ENCODE measurements around the gene CHST3. TPM values are rescaled to one million over a fixed set of nuclear protein-coding genes. Genes with fewer than 3 reads are reported as not detected.

Gene CHST3
- total and polyA plus RNA-seq, 10 of the 15 experiments (the other 5 are each of a cell fraction or from before 2014, with no cell fraction given): 0.03 to 0.50 (median 0.05) TPM; not detected in 2

DNA sequence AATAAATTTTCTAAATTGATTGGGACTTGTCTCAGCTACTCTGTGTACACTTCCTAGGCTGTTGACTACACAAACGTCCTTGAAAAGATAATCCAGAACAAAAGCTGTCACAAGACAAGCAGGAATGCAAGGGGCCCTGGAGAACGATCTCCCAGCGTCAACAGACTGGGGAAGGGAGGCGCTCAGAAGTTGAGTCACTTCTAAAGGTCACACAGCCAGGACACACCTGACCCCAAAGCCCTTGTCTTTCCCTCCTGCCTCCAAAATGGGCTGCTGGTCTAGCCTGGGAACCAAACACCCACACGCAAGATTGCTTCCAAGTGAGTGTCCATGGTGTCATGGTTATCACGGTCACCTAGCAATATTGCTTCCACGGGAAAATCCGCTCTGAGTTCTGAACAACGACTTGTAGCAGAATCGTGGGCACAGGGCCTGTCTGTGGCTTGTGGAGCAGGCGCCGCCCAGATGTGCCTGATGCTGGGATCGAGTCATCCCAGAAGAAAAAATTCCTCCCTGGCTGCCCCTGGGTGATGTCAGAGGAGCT is 74.3 kb downstream of the CHST3 start:
- FAIRE-seq: no peak

More for the DNA sequence above, 74.3 kb downstream of the CHST3 start:
- TF ChIP-seq STAT3 (IDR thresholded peaks at IDR 0.05; ENCODE audit: low read depth, low read length) (no peak), NBN (IDR thresholded peaks at IDR 0.05) (no peak), CHD2 (IDR thresholded peaks at IDR 0.05; ENCODE audit: borderline replicate concordance, low read depth, low read length) (no peak), ATF7 (IDR thresholded peaks at IDR 0.05; ENCODE audit: low read depth) (no peak), TBL1XR1 (IDR thresholded peaks at IDR 0.05; ENCODE audit: low read depth, low read length) (no peak), HDAC2 (IDR thresholded peaks at IDR 0.05) (no peak), NFYB (IDR thresholded peaks at IDR 0.05; ENCODE audit: insufficient read depth, low read depth, low read length) (no peak), CHD4 (IDR thresholded peaks at IDR 0.05) (no peak), CREM (IDR thresholded peaks at IDR 0.05; ENCODE audit: low read depth) (no peak), MYB (IDR thresholded peaks at IDR 0.05; ENCODE audit: borderline replicate concordance, low read depth, low read length) (no peak)
- TF ChIP-seq, protein P1, sequence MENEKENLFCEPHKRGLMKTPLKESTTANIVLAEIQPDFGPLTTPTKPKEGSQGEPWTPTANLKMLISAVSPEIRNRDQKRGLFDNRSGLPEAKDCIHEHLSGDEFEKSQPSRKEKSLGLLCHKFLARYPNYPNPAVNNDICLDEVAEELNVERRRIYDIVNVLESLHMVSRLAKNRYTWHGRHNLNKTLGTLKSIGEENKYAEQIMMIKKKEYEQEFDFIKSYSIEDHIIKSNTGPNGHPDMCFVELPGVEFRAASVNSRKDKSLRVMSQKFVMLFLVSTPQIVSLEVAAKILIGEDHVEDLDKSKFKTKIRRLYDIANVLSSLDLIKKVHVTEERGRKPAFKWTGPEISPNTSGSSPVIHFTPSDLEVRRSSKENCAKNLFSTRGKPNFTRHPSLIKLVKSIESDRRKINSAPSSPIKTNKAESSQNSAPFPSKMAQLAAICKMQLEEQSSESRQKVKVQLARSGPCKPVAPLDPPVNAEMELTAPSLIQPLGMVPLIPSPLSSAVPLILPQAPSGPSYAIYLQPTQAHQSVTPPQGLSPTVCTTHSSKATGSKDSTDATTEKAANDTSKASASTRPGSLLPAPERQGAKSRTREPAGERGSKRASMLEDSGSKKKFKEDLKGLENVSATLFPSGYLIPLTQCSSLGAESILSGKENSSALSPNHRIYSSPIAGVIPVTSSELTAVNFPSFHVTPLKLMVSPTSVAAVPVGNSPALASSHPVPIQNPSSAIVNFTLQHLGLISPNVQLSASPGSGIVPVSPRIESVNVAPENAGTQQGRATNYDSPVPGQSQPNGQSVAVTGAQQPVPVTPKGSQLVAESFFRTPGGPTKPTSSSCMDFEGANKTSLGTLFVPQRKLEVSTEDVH (IDR thresholded peaks at IDR 0.05; ENCODE audit: low read depth, partially characterized antibody): no peak
- TF ChIP-seq, protein P2, sequence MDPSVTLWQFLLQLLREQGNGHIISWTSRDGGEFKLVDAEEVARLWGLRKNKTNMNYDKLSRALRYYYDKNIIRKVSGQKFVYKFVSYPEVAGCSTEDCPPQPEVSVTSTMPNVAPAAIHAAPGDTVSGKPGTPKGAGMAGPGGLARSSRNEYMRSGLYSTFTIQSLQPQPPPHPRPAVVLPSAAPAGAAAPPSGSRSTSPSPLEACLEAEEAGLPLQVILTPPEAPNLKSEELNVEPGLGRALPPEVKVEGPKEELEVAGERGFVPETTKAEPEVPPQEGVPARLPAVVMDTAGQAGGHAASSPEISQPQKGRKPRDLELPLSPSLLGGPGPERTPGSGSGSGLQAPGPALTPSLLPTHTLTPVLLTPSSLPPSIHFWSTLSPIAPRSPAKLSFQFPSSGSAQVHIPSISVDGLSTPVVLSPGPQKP (IDR thresholded peaks at IDR 0.05; ENCODE audit: low read depth, low read length): no peak
- Histone ChIP-seq H4K20me1 (ENCODE audit: control insufficient read depth, insufficient read depth) (no peaks in the 10 kb centered on the region), H3K27ac (ENCODE audit: control insufficient read depth, insufficient read depth) (no peak overlapping the region), H3K36me3 (ENCODE audit: control insufficient read depth in 2 of 2, insufficient read depth in 2 of 2, low read length in 1 of 2) (no peaks in the 10 kb centered on the region), H3K27me3 (replicated peaks in 1 of 2; ENCODE audit: control insufficient read depth in 2 of 2, insufficient read depth in 2 of 2, low read length in 1 of 2) (no peaks in the 10 kb centered on the region), H3K9ac (ENCODE audit: control insufficient read depth, insufficient read depth, low read length) (no peak overlapping the region), H3K9me3 (replicated peaks; ENCODE audit: control insufficient read depth, insufficient read depth, low read length) (no peaks in the 10 kb centered on the region), H3K4me3 (no peak overlapping the region), H3K79me2 (ENCODE audit: control insufficient read depth, insufficient read depth, low read length) (no peaks in the 10 kb centered on the region), H3K4me1 (ENCODE audit: control insufficient read depth, insufficient read depth, low read length) (no peaks in the 10 kb centered on the region), H3K4me2 (ENCODE audit: control insufficient read depth, insufficient read depth) (no peak overlapping the region), H2AFZ (ENCODE audit: control insufficient read depth, low read depth, low read length) (no peak overlapping the region)
- ChIA-PET POLR2A (no interaction called here), SMC1A (ENCODE audit: uncharacterized antibody, unreplicated experiment) (interaction anchor here (1.2 to 1.5 kb wide), 2 partner anchors 10 to 122 kb away, joined by 3 read pairs; no protein-coding TSS in a partner anchor), RAD21 (ENCODE audit: unreplicated experiment) (interaction anchor here (0.6 to 0.9 kb wide), 3 partner anchors 10 to 191 kb away, joined by 3 read pairs; no protein-coding TSS in a partner anchor), CTCF (interaction anchor here (0.7 to 2.7 kb wide), 5 partner anchors 10 to 1180 kb away, joined by 3 to 15 read pairs (median 3); no protein-coding TSS in a partner anchor)
- DNase-seq (ENCODE audit: low read depth, low spot score) (no peak), ATAC-seq (no peak)
- in situ Hi-C loops (cut with MboI) (no loop called here), intact Hi-C loops (cut with micrococcal nuclease; ENCODE audit: unreplicated experiment) (no loop called here)
- 43% methylated on average over 13 of the region's 13 CpGs for WGBS (ENCODE audit: insufficient coverage, insufficient replicate concordance, low lambda C conversion rate, missing lambda C conversion rate)
- BruUV-seq (replicated peaks): no TSS peak

Measured in GM12878 (cell line).